Suprapubic skin (tissue), 3 donors: Measurements from ENCODE around the gene DAP3.
"Not testable (repeated sequence)": the region's sequence is repeated elsewhere in the genome, so short reads cannot be mapped to it uniquely, and the experiment has no call there.

Source experiments
- CTCF ChIP-seq, 2 donors: fragments of 200-600 bp in 1 of 2; fragments of 450-650 bp in 1 of 2; sonication (generic) in 1 of 2; IDR thresholded peaks; one replicate each; pipeline ENCODE4 v1.5.1; 2016 to 2019; ENCODE audit warnings: antibody characterized with exemption in 2 of 2, mild to moderate bottlenecking in 1 of 2, moderate library complexity in 1 of 2
- POLR2A ChIP-seq, 2 donors: fragments of 450-650 bp; IDR thresholded peaks; one replicate each; pipeline ENCODE4 v1.6.1; 2017; ENCODE audit warnings: antibody characterized with exemption in 2 of 2, mild to moderate bottlenecking in 2 of 2, moderate library complexity in 2 of 2

- TF ChIP-seq CTCF, POLR2A (IDR thresholded peaks at IDR 0.05): not testable (repeated sequence)
Measured at GRCh38 chr1:155712636-155713035, 23.7 kb downstream of the DAP3 start.
